NCI-H2171 treated with DMSO at 0.1 percent for 48 hours (cell line): ENCODE data around the gene DDX41.
"Not testable (repeated sequence)": the region's sequence is repeated elsewhere in the genome, so short reads cannot be mapped to it uniquely, and the experiment has no call there.

Experiments used
- DNase-seq: peaks from one replicate; lab custom pipeline; 2025; lab: John Stamatoyannopoulos, UW

DDX41 gene

GRCh38 chr5:177537389-177538361 is 20.9 kb upstream of the DDX41 start:
- DNase-seq, result no peak

- DNase-seq, result no peak
These were observed 19.6 kb upstream of the DDX41 start for GRCh38 chr5:177536386-177536785.

- no peak for DNase-seq
These were observed 18.4 kb upstream of the DDX41 start for GRCh38 chr5:177535125-177535524.

- not testable (repeated sequence) for DNase-seq
These were observed 17.7 kb upstream of the DDX41 start for GRCh38 chr5:177534433-177534832.

- DNase-seq, result no peak
These were observed 14.6 kb upstream of the DDX41 start for GRCh38 chr5:177531209-177531940.

- no peak for DNase-seq
These were observed 13.9 kb upstream of the DDX41 start for GRCh38 chr5:177530638-177531037.

- no peak for DNase-seq
These were observed 12.8 kb upstream of the DDX41 start for GRCh38 chr5:177529247-177530203.

GRCh38 chr5:177528631-177529030 is 11.9 kb upstream of the DDX41 start:
- DNase-seq, result no peak

- DNase-seq, result no peak
These were observed 10.8 kb upstream of the DDX41 start for GRCh38 chr5:177527595-177527994.

- no peak for DNase-seq
These were observed 10.0 kb upstream of the DDX41 start for GRCh38 chr5:177526791-177527190.

- no peak for DNase-seq
These were observed 9.4 kb upstream of the DDX41 start for GRCh38 chr5:177526191-177526590.

- no peak for DNase-seq
These were observed 8.3 kb upstream of the DDX41 start for GRCh38 chr5:177524941-177525655.

- DNase-seq, result no peak
These were observed 7.8 kb upstream of the DDX41 start for GRCh38 chr5:177524539-177524900.

- DNase-seq, result no peak
These were observed 7.2 kb upstream of the DDX41 start for GRCh38 chr5:177523711-177524538.

- DNase-seq, result no peak
These were observed 4.3 kb upstream of the DDX41 start for GRCh38 chr5:177520916-177521513.

- DNase-seq, result no peak
These were observed 3.5 kb upstream of the DDX41 start for GRCh38 chr5:177520271-177520670.

- no peak for DNase-seq
These were observed 2.9 kb upstream of the DDX41 start for GRCh38 chr5:177519463-177520235.

GRCh38 chr5:177515580-177515979 is 1.2 kb downstream of the DDX41 start:
- DNase-seq, result no peak

GRCh38 chr5:177514541-177514940 is 2.2 kb downstream of the DDX41 start:
- DNase-seq, result no peak
